Amygdala (tissue), 56 donors: ENCODE measurements around the gene S100A4.
A peak's percentile ranks its signal among the peaks of the same experiment; 100 is the strongest.

Experiments
- DNase-seq, 56 donors: peaks; one replicate each; lab custom pipeline; 2025; lab: John Stamatoyannopoulos, UW

S100A4 gene

GRCh38 chr1:153515504-153516394 lies 29.9 kb downstream of the S100A4 start:
- DNase-seq = no peak

GRCh38 chr1:153513666-153514065 lies 31.9 kb downstream of the S100A4 start:
- DNase-seq = no peak

GRCh38 chr1:153513023-153513422 lies 32.6 kb downstream of the S100A4 start:
- DNase-seq = peak in 3 of 56 donors; percentile 4 to 7 (median 6)

- DNase-seq = peak in 44 of 56 donors; percentile 13 to 77 (median 40)
Measured at GRCh38 chr1:153510984-153511410, 34.6 kb downstream of the S100A4 start.

GRCh38 chr1:153509729-153510354 lies 35.8 kb downstream of the S100A4 start:
- DNase-seq = peak in 3 of 56 donors; percentile 10 to 31 (median 12)

- DNase-seq = no peak
Measured at GRCh38 chr1:153509036-153509435, 36.6 kb downstream of the S100A4 start.

GRCh38 chr1:153507926-153508583 lies 37.6 kb downstream of the S100A4 start:
- DNase-seq = no peak

- peak in 11 of 56 donors; percentile 7 to 52 (median 27) for DNase-seq
Measured at GRCh38 chr1:153506831-153507413, 38.7 kb downstream of the S100A4 start.

- DNase-seq = no peak
Measured at GRCh38 chr1:153506386-153506785, 39.2 kb downstream of the S100A4 start.

- DNase-seq = no peak
Measured at GRCh38 chr1:153505576-153505975, 40.0 kb downstream of the S100A4 start.

- no peak for DNase-seq
Measured at GRCh38 chr1:153503766-153504165, 41.8 kb downstream of the S100A4 start.

GRCh38 chr1:153498746-153499145 lies 46.9 kb downstream of the S100A4 start:
- no peak for DNase-seq

- no peak for DNase-seq
Measured at GRCh38 chr1:153495536-153495935, 50.1 kb downstream of the S100A4 start.

GRCh38 chr1:153494976-153495535 lies 50.5 kb downstream of the S100A4 start:
- DNase-seq = peak in 34 of 56 donors; percentile 5 to 72 (median 30)
